ENCODE data around the gene LGALS4. TPM values are rescaled to one million over a fixed set of nuclear protein-coding genes. Genes with fewer than 3 reads are reported as not detected.

Gene LGALS4
- total and polyA plus RNA-seq, 9 of the 15 experiments (the other 6 are each of a cell fraction or from before 2014, with no cell fraction given) = 0.08 to 1.1 (median 0.30) TPM; not detected in 3

DNA sequence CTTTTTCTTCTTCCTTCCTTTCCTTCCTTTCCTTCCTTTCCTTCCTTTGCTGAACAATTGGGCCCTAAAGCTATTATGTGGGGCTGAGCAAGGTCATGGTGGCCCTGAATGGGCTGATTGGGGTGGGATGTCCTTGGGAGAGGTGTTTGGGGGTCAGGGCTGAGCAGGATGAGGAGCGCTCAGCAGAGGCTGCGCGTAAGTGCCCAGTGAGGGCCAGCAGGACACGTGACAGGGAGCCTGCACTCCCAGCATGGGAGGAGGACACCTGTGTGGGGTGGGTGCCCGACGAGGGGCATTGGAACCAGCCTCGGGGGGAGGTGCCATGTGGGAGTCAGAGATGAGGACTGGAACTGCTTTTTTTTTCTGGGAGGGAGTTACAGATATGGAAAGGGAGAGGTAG is 34.0 kb downstream of the LGALS4 start:
- POLR2A ChIA-PET = interaction anchor here (0.8 kb wide), 1 partner anchor 53 kb away, joined by 3 read pairs; the partner anchor contains the start of gene ECH1

DNA sequence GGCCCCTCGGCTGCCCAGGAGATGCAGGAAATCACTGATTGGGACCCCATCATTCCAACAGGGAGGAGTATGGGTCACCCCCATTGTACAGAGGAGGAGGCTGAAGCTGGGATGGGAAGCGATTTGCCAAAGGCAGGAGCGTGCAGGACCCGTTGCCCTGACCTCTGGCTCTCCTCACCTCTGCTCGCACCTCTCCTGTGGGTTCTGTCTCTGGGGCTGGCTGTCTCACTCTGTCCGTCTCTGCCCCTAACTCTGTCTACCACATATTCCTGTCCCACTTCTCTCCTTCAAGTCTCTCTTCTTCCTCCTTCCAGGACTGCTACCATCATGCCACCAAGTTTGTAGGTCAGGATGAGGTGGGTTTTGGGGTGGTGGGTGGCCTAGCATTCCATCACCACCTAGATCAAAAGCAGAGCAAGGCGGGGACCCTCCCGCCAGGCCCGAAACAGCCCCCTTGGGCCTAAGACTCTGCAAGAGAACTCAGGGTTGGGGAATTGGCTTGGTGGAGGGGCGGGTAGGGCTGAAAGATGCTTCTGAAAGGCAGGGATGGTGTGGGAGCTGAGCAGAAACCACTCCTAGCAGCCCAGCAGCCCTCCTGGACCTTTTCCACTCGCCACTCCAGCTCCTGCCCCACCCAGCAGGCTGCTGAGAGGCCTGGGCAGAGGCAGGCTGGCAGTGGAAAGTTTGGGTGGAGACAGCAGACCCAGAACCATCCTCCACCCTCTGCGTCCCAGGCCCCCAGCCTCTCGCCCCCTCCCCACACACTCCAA is 38.4 kb downstream of the LGALS4 start:
- H3K9me3 ChIP-seq (replicated peaks; ENCODE audit: control insufficient read depth, insufficient read depth, low read depth, low read length) = no peaks in the 10 kb centered on the region
- no peak for FAIRE-seq
- CTCF ChIA-PET (ENCODE audit: low intra/inter-chr PET ratio) = no interaction called here
- TF ChIP-seq RFX7 (CRISPR knock-in tag; IDR thresholded peaks at IDR 0.05) (no peak), TBP (optimal IDR thresholded peaks at IDR 0.05; ENCODE audit: low read depth, low read length) (no peak)

More for the DNA sequence above, 34.0 kb downstream of the LGALS4 start:
- intact Hi-C loops (cut with micrococcal nuclease) (no loop called here), in situ Hi-C loops (cut with MboI) (no loop called here)
- no peaks in the 10 kb centered on the region for H3K27me3 ChIP-seq (ENCODE audit: control insufficient read depth in 2 of 2, insufficient read depth in 2 of 2, low read length in 2 of 2)
- H3K4me2 ChIP-seq (ENCODE audit: insufficient read depth, low read length) = no peak overlapping the region
- H3K9ac ChIP-seq (ENCODE audit: insufficient read depth in 1 of 2, low read depth in 2 of 2, low read length in 2 of 2) = peak overlapping the region in 1 of 2 experiments; percentile 52; a peak in 1 of 4 replicates
- H3K4me1 ChIP-seq (replicated peaks in 1 of 2; ENCODE audit: control insufficient read depth in 2 of 2, insufficient read depth in 2 of 2, low read length in 2 of 2) = peaks cover 12 to 24% of the 10 kb centered on the region in 2 experiments; a peak in 4 of 5 replicates
- CTCF ChIA-PET (ENCODE audit: low intra/inter-chr PET ratio) = no interaction called here
- FAIRE-seq (no peak), ATAC-seq (no peak), DNase-seq (ENCODE audit: extremely low read depth in 1 of 4, low spot score in 3 of 4) (no peak)
- 43% methylated on average over 7 of the region's 7 CpGs for WGBS (ENCODE audit: insufficient coverage, low coverage, missing lambda C conversion rate)
- no peaks in the 10 kb centered on the region for H4K20me1 ChIP-seq (replicated peaks; ENCODE audit: control insufficient read depth, insufficient read depth, low read length)
- BruUV-seq (replicated peaks) = no TSS peak
- no peak overlapping the region for H3K27ac ChIP-seq (ENCODE audit: extremely low read depth, low read depth, low read length)
- H3K4me3 ChIP-seq = no peak overlapping the region
- no peak for TF ChIP-seq RFX1 (IDR thresholded peaks at IDR 0.05)
- no peak for TF ChIP-seq MECOM (CRISPR knock-in tag; IDR thresholded peaks at IDR 0.05)
- TF ChIP-seq ZNF133 (CRISPR knock-in tag; IDR thresholded peaks at IDR 0.05) = no peak
- TF ChIP-seq, protein P1, sequence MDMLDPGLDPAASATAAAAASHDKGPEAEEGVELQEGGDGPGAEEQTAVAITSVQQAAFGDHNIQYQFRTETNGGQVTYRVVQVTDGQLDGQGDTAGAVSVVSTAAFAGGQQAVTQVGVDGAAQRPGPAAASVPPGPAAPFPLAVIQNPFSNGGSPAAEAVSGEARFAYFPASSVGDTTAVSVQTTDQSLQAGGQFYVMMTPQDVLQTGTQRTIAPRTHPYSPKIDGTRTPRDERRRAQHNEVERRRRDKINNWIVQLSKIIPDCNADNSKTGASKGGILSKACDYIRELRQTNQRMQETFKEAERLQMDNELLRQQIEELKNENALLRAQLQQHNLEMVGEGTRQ (CRISPR knock-in tag; IDR thresholded peaks at IDR 0.05) = peak; percentile 43; the same call in 1 of the 2 replicates
- no peaks in the 10 kb centered on the region for H3K36me3 ChIP-seq (ENCODE audit: control insufficient read depth, insufficient read depth, low read length)
- H3K9me1 ChIP-seq (ENCODE audit: control insufficient read depth, insufficient read depth, low read length) = no peaks in the 10 kb centered on the region
- H3K79me2 ChIP-seq (ENCODE audit: control insufficient read depth, insufficient read depth, low read length) = no peaks in the 10 kb centered on the region
- no peak overlapping the region for H2AFZ ChIP-seq (ENCODE audit: low read depth, low read length)
- no peaks in the 10 kb centered on the region for H3K9me3 ChIP-seq (replicated peaks; ENCODE audit: control insufficient read depth, insufficient read depth, low read depth, low read length)

More for the DNA sequence above, 38.4 kb downstream of the LGALS4 start:
- in situ Hi-C loops (cut with MboI) = no loop called here
- H3K9me1 ChIP-seq (ENCODE audit: control insufficient read depth, insufficient read depth, low read length) = no peaks in the 10 kb centered on the region
- no peaks in the 10 kb centered on the region for H4K20me1 ChIP-seq (replicated peaks; ENCODE audit: control insufficient read depth, insufficient read depth, low read length)
- no peak overlapping the region for H3K4me3 ChIP-seq
- H3K27me3 ChIP-seq (ENCODE audit: control insufficient read depth in 2 of 2, insufficient read depth in 2 of 2, low read length in 2 of 2) = no peaks in the 10 kb centered on the region
- H3K36me3 ChIP-seq (ENCODE audit: control insufficient read depth, insufficient read depth, low read length) = no peaks in the 10 kb centered on the region
- H3K27ac ChIP-seq (ENCODE audit: extremely low read depth, low read depth, low read length) = no peak overlapping the region
- no TSS peak for BruUV-seq (replicated peaks)
- no peaks in the 10 kb centered on the region for H3K79me2 ChIP-seq (ENCODE audit: control insufficient read depth, insufficient read depth, low read length)
- no peak overlapping the region for H3K9ac ChIP-seq (ENCODE audit: insufficient read depth in 1 of 2, low read depth in 2 of 2, low read length in 2 of 2)
- POLR2A ChIA-PET = interaction anchor here (0.9 to 2.5 kb wide), 3 partner anchors 20 to 74 kb away, joined by 4 to 9 read pairs (median 5); no protein-coding TSS in a partner anchor
- ATAC-seq (no peak; the same call in 2 of the 3 replicates), DNase-seq (ENCODE audit: extremely low read depth in 1 of 4, low spot score in 3 of 4) (no peak)
- no peak overlapping the region for H3K4me2 ChIP-seq (ENCODE audit: insufficient read depth, low read length)
- 23% methylated on average over 12 of the region's 13 CpGs for WGBS (ENCODE audit: insufficient coverage, low coverage, missing lambda C conversion rate)
- H2AFZ ChIP-seq (ENCODE audit: low read depth, low read length) = no peak overlapping the region
- peaks cover 0 to 19% of the 10 kb centered on the region in 2 experiments; a peak in 2 of 5 replicates for H3K4me1 ChIP-seq (replicated peaks in 1 of 2; ENCODE audit: control insufficient read depth in 2 of 2, insufficient read depth in 2 of 2, low read length in 2 of 2)
- intact Hi-C loops (cut with micrococcal nuclease) = no loop called here
